ENCODE results near the gene EIF4EBP3. TPM values are rescaled to one million over a fixed set of nuclear protein-coding genes. Genes with fewer than 3 reads are reported as not detected.
A peak's percentile ranks its signal among the peaks of the same experiment; 100 is the strongest.

Gene EIF4EBP3
- total and polyA plus RNA-seq, 8 donors: 10.2 to 16.8 (median 12.4) TPM

- no peak for DNase-seq
- Histone ChIP-seq H3K9me3 (no peaks in the 10 kb centered on the region), H3K27ac (no peak overlapping the region), H3K4me1 (peaks cover 15 to 58% of the 10 kb centered on the region in 2 donors), H3K27me3 (no peaks in the 10 kb centered on the region), H3K4me3 (no peak overlapping the region), H3K36me3 (peaks cover 0 to 9% of the 10 kb centered on the region in 2 donors)
- intact Hi-C loops (cut with DNase I): no loop called here
- TF ChIP-seq CTCF (IDR thresholded peaks at IDR 0.05): no peak
- ATAC-seq: no peak
These were observed 11.1 kb downstream of the EIF4EBP3 start for GRCh38 chr5:140558542-140558941.

DNA sequence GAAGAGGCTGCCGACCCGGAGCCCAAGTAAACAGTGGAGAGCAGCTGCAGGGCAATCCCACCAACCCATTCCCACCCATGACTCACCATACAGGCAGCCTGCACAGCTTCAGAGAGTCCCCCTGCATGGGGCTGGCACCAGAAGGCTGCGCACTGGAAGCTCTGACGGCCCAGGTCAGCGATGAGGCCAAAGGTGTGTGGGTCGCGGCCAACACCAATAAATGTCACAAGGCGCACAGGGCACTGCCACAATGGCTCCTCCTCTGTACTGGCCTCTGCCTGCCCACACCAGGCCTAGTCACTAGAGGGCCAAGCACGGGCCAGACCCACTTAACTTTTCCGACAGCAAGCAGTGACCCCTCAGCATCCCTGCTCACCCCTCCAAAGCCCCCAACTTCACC is 12.8 kb downstream of the EIF4EBP3 start:
- ATAC-seq (no peak), DNase-seq (no peak)
- no peak for TF ChIP-seq CTCF (IDR thresholded peaks at IDR 0.05)
- Histone ChIP-seq H3K27ac (no peak overlapping the region), H3K27me3 (no peaks in the 10 kb centered on the region), H3K9me3 (no peaks in the 10 kb centered on the region), H3K36me3 (peaks cover 0 to 9% of the 10 kb centered on the region in 2 donors), H3K4me1 (peaks cover 11 to 47% of the 10 kb centered on the region in 2 donors), H3K4me3 (no peak overlapping the region)
- intact Hi-C loops (cut with DNase I): no loop called here

DNA sequence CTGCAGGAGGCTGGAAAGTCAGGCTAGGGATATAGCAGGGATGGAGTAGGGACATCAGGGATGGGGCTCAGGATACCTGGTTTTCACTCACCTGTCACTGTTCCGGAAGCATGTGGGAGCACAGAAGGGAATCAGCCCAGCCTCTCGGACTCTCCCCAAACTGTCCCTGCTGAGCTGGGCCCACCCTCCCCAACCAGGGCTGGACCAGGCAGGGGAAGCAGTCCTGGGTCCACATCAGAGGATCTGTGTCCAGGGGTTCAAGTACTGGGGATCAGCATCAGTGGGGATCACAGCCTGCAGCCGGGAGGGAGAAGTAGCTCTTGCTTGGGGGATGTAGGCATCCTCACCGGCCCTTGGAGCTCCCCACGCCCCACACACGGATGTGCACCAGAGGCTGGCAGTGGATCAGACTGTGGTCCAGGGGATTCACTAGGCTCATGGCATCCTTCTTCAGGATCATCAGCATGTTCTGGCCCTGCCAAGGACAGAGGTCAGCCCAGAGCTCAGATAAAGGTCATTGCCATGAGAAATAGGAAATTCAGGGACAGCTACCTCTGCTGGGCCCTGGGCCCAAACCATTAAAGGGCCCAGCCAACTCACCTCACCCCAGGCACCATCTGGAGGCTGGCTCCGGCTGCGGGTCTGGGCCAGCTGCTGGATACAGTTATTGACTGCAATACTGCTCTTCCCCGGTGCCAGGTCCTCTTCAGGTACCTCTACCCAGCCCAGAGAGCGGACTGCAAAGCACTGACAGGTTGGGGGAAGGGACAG is 14.5 kb downstream of the EIF4EBP3 start:
- Histone ChIP-seq H3K27ac (no peak overlapping the region), H3K9me3 (no peaks in the 10 kb centered on the region), H3K4me3 (no peak overlapping the region), H3K36me3 (peaks cover 0 to 19% of the 10 kb centered on the region in 2 donors), H3K27me3 (no peaks in the 10 kb centered on the region), H3K4me1 (peaks cover 16 to 49% of the 10 kb centered on the region in 2 donors)
- DNase-seq (no peak), ATAC-seq (no peak)
- no peak for TF ChIP-seq CTCF (IDR thresholded peaks at IDR 0.05)
- intact Hi-C loops (cut with DNase I): no loop called here

GRCh38 chr5:140563596-140563995 is 16.1 kb downstream of the EIF4EBP3 start:
- peak overlapping the region; percentile 95 to 96 for H3K27ac ChIP-seq
- peak overlapping the region; percentile 66 to 77 for H3K4me3 ChIP-seq
- no peaks in the 10 kb centered on the region for H3K27me3 ChIP-seq
- H3K9me3 ChIP-seq: no peaks in the 10 kb centered on the region
- no peak for DNase-seq
- H3K36me3 ChIP-seq: peaks cover 0 to 32% of the 10 kb centered on the region in 2 donors
- no peak for ATAC-seq
- peaks cover 17 to 56% of the 10 kb centered on the region in 2 donors for H3K4me1 ChIP-seq
- no peak for TF ChIP-seq CTCF (IDR thresholded peaks at IDR 0.05)
- intact Hi-C loops (cut with DNase I): no loop called here

- peak within 1 kb of the TSS; percentile 66 to 77 for H3K4me3 ChIP-seq
- ATAC-seq (peak; percentile 92), DNase-seq (peak; percentile 97 to 98 (median 98))
- H3K36me3 ChIP-seq: peaks cover 0 to 32% of the 10 kb centered on the region in 2 donors
- intact Hi-C loops (cut with DNase I): no loop called here
- no peaks in the 10 kb centered on the region for H3K9me3 ChIP-seq
- no peaks in the 10 kb centered on the region for H3K27me3 ChIP-seq
- peaks cover 21 to 65% of the 10 kb centered on the region in 2 donors for H3K4me1 ChIP-seq
- no peak for TF ChIP-seq CTCF (IDR thresholded peaks at IDR 0.05)
- H3K27ac ChIP-seq: peak within 1 kb of the TSS; percentile 95 to 96
These were observed 16.9 kb downstream of the EIF4EBP3 start, which contains the start of the genes APBB3 and SLC35A4 for GRCh38 chr5:140564196-140565023. Gene APBB3 (minus strand): TSS chr5:140564598. CDS start chr5:140564245, 353 bp downstream. Gene SLC35A4 (plus strand): TSS chr5:140564828. CDS start chr5:140567170, 2,342 bp downstream.

Measured in left lung (tissue), 10 donors.